GM19463 (cell line): Measurements from ENCODE around the gene ODR4.
A peak's percentile ranks its signal among the peaks of the same experiment; 100 is the strongest.
"Not testable (repeated sequence)": the region's sequence is repeated elsewhere in the genome, so short reads cannot be mapped to it uniquely, and the experiment has no call there.

Experiments used
- ATAC-seq: cut with Tn5 transposase; IDR thresholded peaks from one replicate; pipeline ENCODE4 v1.9.1; 2021; ENCODE audit warnings: mild to moderate bottlenecking, moderate library complexity; ENCODE audit not compliant: unreplicated experiment

The ODR4 gene

DNA sequence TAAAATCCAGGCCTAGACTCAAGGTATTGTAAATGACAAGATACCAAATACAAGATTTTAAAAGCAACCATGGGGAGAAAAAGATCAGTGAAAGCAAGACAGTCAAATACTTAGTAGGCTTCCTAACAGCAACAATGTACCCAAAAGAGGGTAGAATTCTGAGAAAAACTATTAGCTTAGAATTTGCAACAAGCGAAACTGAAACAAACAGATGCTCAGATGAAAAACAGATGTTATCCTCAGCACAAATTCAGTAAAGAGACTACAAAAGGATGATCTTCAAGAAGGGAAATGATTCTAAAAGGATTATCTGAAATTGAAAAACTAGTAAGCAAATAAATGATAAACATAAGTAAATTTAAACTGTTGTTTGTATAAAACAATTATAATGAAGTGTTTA lies 45.3 kb downstream of the ODR4 start:
- peak; percentile 93 for ATAC-seq

DNA sequence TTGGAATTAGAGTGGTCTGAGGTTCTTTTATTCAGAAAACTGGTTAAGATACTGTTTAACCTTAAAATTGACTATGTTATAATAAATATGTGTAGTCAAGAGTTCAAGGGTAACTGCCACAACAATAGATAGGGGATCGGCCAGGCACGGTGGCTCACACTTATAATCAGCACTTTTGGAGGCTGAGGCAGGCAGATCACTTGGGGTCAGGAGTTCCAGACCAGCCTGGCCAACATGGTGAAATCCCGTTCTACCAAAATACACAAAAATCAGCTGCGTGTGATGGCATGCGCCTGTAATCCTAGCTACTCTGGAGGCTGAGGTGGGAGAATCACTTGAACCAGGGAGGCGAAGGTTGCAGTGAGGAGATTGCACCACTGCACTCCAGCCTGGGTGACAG lies 45.8 kb downstream of the ODR4 start:
- ATAC-seq = no peak

DNA sequence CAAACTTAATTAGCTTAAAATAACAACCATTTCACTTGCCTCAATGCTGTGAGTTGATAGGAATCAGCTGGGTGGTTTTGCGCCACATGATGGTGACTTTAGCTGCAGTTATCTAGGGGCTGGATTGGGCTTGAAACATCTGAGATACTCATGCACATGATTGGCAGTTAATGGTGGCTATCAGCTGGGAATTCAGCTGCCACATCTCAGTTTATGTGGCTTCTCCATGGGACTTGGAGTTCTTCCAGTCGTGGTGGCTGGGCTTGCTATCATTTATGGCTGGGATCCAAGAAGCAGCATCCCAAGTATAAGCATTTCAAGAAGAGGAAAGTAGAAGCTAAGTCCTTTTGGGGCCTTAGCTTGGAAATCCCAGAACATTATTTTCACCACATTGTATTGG lies 48.9 kb downstream of the ODR4 start:
- ATAC-seq = no peak

- no peak for ATAC-seq
Observed at GRCh38 chr1:186426118-186426517, 50.5 kb downstream of the ODR4 start.

- no peak for ATAC-seq
Observed at GRCh38 chr1:186429017-186429416, 53.4 kb downstream of the ODR4 start.

DNA sequence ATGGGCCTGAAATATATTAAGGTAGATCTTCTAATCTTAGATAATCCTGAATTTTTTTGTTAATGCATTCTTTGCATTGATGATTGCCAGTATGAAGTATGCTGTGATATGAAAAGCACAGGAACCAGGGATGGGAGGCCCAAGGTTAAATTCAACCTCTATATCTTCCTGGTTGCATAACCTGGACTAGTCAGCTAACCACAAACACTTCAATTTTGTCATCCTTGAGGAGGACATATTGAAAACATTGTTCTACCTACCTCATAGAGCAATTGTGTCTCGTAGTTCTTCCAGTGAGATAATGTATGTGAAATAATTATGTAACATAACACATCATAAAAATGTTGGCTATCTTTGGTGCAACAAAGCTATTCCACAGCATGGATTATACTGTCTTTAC lies 59.7 kb downstream of the ODR4 start:
- ATAC-seq = no peak

DNA sequence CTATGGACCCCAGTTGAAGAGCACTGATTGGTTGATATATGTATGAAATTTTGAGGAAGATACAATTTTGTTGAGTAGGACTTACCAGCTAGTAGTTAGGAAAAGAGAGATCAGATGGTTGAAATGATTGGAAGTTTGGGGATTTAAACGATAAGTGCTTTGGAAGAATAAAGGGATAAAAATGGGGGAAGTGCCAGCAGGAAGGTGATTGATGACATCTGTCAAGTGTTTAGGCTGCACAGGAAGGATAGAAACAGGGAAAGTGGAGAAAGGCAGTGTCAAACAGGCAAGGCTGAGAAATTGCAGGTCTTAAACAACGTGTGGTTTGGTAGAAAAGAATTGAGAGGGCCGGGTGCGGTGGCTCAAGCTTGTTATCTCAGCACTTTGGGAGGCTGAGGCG lies 62.9 kb downstream of the ODR4 start:
- no peak for ATAC-seq

DNA sequence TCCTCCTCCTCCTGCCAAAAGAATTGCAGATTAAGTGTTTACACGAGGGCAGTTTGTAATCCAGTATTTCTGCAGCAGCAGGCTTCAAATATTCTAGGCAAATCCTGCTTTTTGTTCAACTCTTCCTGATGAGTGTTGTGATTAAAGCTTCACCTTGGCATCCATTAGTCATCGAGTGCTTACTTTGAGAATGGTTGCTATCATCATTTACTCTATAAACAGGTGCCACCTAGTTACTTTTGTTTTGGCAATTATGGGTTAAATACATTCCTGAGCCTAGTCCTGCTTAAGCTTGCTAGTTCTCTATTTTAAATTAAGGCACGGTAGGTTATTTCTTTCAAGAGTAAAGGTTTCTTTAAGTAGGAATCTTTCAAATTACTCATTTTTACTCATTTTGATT lies 64.9 kb downstream of the ODR4 start:
- no peak for ATAC-seq

DNA sequence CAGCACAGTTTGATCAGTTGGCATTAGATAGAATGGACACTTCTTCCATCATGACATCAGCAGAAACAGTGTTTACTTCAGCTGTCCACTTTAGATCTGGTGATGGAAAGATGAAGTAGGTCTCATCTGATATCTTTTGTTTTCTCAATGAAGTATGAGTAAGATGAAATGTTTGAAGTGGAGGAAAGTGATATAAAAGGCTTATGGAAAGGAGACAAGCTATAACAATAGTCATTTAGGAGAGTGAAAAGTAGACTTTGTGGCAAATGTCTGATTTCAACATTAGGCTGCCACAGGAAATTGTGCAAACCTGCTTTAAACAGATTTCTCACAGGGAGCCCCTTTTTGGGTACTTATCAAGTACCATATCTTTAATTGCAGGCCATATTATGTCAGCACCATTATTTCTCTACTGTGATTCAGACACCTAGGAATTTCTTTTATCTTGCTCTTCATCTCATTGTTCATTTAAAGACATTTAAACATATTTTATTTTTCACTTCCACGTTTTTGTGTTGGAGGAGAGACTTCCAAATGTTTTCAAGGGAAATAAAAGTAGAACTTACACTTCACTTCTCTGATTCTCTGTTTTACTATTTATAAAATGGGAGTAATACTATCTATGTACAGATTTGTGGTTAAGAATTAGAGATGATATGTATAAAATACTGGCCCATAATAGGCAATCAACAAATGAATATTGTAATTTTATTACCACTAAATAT lies 67.2 kb downstream of the ODR4 start:
- no peak for ATAC-seq

- no peak for ATAC-seq
Observed at GRCh38 chr1:186443638-186444037, 68.0 kb downstream of the ODR4 start.

DNA sequence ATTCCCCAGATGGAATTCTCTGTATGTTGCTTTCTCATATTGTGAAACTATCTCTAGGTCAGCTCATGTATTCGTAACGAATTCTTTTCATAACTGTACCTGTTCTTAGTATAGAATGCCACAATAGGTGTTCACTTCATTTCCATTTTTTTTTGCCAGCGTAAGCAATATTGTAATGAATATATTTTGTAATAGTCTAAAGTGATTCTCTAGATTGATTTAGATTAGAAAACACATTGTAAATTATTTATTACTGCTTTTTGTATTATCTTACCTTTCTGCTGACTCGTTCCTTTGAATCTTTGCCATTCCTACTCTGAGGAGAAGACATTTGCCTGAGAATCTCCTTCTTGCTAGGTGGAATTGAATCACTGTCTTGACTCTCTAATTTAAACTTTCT lies 70.5 kb downstream of the ODR4 start:
- no peak for ATAC-seq

GRCh38 chr1:186454981-186455380 lies 79.3 kb downstream of the ODR4 start:
- ATAC-seq = no peak

GRCh38 chr1:186456729-186457255 lies 81.2 kb downstream of the ODR4 start:
- ATAC-seq = no peak

GRCh38 chr1:186459161-186459560 lies 83.5 kb downstream of the ODR4 start:
- ATAC-seq = not testable (repeated sequence)

- no peak for ATAC-seq
Observed at GRCh38 chr1:186461014-186461413, 85.4 kb downstream of the ODR4 start, which contains the start of gene PDC. PDC (minus strand) TSS chr1:186461114; CDS start chr1:186449459, 11,655 bp downstream.

DNA sequence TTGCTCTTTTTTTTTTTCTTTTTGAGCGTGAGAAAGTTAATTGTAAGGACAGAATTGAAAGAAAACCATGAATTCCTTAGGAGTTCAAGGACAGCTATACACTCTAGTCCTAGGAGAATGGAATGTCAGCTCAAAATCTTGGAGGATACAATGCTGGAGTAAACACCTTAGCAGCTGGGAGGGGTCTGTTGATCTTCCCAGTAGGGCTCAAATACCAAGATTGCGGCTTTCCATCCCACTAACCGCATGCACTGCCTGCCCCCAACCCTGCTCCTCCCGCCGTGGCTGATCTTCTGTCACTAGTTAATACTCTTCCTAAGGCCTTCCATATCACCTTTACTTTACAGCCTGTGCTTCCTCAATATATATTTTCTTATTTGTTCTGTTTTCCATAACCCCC lies 87.9 kb downstream of the ODR4 start:
- ATAC-seq = no peak

- no peak for ATAC-seq
Observed at GRCh38 chr1:186463926-186464325, 88.3 kb downstream of the ODR4 start.

GRCh38 chr1:186465491-186465890 lies 89.9 kb downstream of the ODR4 start:
- ATAC-seq = not testable (repeated sequence)

GRCh38 chr1:186465946-186466345 lies 90.3 kb downstream of the ODR4 start:
- no peak for ATAC-seq
